HG03097 (cell line): ENCODE data around the gene FIGLA.
"Not testable (repeated sequence)": the region's sequence is repeated elsewhere in the genome, so short reads cannot be mapped to it uniquely, and the experiment has no call there.

Source experiments
- ATAC-seq: cut with Tn5 transposase; IDR thresholded peaks from one replicate; pipeline ENCODE4 v1.9.1; 2021; ENCODE audit not compliant: unreplicated experiment, low FRiP score

Gene FIGLA

GRCh38 chr2:70747284-70747683 is 43.2 kb downstream of the FIGLA start:
- no peak for ATAC-seq

GRCh38 chr2:70746094-70746974 is 44.1 kb downstream of the FIGLA start:
- no peak for ATAC-seq

GRCh38 chr2:70745276-70745825 is 45.1 kb downstream of the FIGLA start:
- ATAC-seq = no peak

DNA sequence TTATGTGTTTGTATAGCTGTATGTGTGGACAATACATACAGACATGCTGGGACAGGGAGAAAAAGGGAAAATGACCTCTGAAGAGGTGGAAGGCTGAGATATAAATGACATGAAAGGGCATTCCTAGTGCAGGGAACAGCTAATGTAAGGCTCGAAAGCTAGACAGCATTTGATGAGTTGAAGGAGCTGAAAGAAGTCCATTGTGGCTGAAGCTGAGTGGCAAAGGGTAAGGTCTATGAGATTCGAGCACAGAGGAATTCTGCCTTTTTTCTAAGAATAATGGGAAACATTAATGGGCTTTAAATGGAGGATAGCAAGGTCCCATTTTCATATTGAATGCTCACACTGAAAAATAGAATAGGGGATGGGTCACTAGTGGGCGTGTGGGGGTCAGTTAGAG is 46.0 kb downstream of the FIGLA start:
- no peak for ATAC-seq

DNA sequence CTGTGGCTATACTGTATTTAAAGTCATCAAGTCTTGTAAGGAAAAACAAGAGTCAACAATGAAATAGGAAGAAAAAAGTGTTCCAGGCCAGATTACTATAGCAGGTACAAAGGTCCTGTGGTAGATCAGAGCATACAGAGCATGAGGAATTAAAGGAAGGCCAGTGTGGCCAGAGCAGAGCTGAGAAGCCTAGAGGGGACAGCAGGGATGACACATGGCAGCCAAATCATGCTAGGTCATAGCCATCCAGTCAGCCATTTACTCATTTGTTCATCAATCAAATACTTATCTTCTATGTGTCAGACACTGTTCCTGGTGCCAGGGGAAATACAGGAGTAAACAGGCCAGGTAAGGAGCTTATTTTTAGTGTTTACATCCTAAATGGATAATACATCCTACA is 46.8 kb downstream of the FIGLA start:
- ATAC-seq = no peak

DNA sequence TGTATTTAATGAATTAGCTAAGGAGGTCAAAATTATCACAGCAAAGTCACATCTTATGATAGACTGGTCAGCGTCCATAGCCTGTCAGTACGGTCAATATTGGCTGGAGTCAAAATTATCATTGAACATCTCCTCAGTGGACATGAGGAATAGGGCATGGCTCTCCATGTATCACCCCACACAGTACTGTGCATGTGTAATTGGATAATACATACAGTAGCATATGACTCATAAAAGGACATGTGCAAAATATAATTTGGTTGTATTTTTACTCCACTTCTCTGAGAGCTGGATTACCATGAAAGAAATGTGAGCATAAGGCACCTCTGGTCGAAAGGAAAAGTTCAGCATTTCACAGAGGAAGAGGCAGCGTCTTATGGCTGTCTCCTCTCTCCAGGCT is 47.4 kb downstream of the FIGLA start:
- no peak for ATAC-seq

- ATAC-seq = not testable (repeated sequence)
These were observed 51.0 kb downstream of the FIGLA start for GRCh38 chr2:70739492-70739891.

- ATAC-seq = no peak
These were observed 52.3 kb downstream of the FIGLA start for GRCh38 chr2:70738159-70738558.

- ATAC-seq = no peak
These were observed 55.4 kb downstream of the FIGLA start for GRCh38 chr2:70735071-70735470.

GRCh38 chr2:70733646-70734180 is 56.7 kb downstream of the FIGLA start:
- ATAC-seq = no peak

DNA sequence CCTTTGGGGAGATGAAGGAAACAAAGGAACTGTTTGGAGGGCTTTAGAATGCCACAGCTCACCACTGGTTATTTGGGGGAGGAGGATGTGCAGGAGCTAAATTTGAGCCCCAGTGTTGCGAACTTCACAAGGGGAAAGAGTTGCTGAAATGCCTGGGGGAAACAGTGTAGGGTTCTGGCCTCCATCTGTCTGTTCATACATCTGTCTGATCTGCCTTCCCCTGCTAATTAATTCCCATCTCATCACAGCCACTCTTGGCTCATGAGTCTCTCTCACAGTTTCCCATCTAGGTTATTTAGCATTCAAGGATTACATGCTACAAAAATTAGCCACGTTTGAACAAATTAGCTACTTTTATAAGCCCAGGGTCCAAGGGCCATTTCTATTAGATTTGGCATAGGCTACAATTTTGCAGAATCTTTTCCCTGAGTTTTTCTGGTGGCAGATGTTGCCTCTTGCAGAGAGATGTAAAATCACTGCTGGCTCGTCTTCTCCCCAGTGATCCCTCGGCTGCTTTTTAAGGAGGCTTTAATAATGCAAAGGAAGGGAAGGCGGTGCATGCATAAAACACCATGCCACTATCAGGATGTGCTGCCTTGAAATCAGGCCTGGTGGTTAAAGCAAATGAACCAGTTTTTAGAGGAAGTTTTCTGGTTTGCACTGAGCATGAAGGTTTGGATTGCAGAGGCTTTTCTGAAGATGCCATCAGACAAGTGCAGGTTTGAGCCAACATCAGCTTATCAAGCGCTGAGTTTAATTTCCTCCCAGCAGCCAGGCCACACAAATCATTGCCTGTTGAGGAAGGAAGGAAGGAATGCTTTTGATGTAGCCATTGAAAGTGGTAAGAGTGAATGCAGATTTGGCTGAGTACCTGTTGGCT is 57.4 kb downstream of the FIGLA start:
- ATAC-seq = no peak

DNA sequence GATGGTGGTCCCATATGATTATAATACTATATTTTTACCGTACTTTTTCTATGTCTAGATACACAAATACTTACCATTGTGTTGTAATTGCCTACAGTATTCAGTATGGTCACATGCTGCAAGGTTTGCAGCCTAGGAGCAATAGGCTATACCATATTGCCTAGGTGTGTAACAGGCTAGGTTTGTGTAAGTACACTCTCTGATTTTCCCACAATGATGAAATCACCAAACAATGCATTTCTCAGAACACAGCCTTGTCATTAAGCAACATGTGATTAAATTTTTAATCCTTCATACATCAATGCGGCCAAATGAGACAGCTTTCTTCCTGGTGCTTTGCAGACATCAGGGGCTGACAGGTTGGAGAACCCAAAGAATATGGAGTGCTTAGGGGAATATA is 59.7 kb downstream of the FIGLA start:
- ATAC-seq = no peak

- no peak for ATAC-seq
These were observed 60.8 kb downstream of the FIGLA start for GRCh38 chr2:70729647-70730046.

DNA sequence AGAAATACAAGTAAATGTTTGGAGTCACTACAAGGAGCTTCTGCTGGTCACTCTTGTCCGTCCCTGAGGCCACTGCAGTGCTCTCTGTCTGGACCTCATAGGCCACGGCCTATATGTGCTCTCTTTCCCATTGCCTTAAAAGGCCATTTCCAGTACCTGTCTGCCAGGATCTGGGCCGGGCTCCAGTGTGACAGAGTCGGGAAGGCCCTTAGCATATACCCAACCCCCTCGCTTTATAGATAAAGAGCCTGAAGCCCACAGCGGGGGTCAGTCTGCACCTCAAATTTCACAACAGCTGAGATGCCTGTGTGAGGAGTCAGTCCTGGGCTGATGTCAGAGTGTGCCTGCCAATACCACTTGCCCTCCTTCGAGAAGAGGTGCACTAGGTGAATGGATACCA is 62.3 kb downstream of the FIGLA start:
- no peak for ATAC-seq
